ENCODE measurements around the gene ZNF385C.
A peak's percentile ranks its signal among the peaks of the same experiment; 100 is the strongest.

The ZNF385C gene

DNA sequence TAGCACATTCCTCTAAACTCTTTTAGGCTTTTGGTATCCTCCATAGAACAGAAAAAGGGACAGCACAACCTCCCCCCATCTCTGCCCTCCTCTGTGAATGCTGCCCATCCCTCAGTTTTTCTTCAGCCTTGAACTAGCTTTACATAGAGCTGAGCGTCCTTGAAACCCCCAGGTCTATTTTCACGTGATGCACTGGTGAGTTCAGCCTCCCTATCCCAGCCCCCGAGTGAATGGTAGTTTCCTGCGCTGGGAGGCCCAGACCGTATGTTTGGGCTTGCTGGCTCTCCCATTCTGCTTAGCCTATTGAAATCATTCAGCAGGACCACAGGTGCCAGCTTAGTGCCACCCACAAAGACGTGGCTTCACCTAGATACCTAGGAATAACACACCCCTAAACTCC lies 22.5 kb downstream of the ZNF385C start:
- DNase-seq, result no peak

DNA sequence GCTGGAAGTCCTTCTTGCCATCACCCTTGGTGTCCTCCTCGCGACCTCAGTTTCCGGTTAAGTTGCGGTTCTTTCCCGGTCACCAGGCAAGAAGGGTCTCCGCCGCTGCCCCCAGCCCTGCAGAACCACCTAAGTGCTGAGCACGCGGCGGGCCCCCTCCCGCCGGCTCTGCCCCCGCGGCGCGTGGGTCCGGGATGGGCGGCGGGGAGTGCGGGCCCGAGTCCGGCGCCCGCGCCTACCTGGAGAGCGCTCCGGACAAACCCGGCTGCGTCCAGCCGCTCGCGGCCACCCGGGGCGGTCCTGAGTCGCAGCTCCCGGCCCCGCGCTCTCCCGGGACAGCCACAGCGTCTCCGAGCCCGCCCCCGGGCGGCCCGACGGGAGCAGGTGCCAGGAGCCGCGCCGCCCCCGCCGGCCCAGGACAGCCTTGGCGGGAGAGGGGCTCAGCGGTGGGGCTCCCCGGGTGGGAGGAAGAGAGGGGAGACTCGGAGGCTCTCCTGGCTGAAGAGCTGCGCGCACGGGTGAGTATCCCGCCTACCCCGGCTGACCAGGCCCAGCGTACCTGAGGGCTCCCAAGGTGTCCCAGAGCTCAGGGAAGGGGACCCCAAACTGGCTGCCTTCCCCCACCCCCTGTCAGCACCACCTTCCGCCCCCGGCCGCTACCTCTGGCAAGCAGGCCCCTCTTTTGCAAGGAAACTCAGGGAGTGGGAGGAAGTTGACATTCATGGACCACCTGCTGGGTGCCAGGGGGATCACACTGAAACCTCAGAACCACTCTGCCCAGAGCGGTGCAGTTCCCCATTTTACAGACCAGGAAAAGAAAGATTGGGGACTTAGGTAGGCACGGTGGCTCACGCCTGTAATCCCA lies 25.7 kb downstream of the ZNF385C start:
- DNase-seq, result peak; percentile 8

DNA sequence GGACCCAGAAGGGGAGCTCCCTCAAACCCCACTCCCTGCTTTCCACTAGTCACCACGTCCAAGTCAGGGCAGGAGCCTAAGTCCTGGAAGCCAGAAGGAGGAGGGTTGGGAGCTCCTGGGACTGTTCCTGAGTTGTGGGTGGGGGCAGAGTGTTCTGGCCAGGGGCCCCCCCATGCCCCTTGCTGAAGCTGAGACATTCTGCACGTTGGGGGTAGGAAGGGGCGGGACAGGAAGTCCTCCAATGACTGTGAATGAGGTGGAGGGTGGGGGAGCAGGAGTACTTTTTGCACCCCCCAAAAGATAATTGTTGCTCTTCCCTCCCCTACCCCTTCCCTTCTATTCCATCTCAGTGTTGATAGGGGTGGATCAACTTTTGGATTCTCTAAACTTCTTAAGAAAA lies 26.5 kb downstream of the ZNF385C start:
- DNase-seq, result peak; percentile 34

DNA sequence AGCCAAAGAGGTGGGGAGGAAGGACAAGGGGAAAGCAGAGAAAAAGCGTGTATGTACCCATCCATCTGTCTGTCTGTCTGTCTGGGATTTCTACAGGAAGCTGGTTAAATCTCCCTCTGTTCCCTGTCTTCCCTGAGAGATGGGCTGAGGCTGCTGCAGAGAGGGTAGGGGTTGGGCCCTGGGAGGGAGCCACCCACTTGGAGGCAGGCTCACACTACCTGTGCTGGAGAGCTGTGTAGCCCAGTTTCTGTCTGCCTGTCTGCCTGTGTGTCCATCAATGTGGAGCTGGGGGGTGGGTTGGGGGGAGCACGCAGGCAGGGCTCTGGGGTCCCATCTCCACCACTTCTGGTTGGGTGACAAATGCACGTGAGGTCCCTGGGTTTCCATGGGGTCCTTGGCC lies 29.3 kb downstream of the ZNF385C start:
- no peak for DNase-seq

DNA sequence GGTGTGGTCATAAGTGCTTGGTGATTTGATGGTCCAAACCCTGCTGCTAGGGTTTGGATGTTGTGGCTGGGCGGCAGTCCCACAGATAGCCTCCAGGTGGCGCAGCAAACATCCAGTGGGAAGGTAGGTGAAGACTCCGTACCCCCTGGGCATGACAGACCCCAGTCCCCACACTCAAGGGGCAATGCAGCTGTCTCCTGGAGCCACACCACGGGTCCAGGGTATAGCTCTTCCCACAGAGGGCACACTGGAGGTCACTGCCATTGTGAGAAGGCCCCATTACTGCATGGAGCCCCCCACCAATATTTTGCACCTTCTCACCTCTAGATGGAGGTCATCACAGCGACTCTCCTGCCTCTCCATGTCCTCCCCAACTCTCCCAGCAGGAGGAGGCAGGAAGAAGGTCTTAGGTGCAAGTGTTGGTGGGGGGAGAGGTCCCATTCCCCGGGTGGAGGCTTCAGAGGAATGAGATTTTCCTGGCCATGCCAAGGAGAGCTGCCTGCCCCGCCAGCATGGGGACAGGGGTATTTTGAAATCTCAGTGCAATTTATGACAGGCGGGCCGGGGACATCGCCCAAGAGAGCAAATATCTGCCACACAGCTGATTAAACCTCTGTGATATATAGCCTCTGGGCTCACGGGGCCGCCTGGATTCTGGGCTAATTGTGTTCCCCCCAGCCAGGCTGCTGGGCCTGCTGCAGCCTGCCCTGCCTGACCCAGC lies 30.7 kb downstream of the ZNF385C start:
- peak; percentile 44 for DNase-seq

DNA sequence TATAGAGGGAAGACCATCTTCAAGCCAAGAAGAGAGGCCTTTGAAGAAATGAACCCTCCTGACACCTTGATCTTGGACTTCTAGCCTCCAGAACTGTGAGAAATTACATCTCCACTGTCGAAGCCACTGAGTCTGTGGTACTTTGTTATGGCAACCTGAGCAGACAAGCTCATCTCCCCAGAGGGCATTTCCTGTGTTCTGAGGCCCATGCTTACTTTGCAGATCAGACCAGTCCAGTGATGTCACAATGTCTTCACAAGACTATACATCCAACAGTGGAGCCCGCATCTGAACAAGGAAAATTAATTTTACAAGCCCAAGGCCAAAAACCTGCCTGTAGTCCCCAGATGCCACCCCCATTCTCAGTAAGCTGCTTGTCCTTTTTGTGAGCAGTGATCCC lies 33.1 kb downstream of the ZNF385C start:
- no peak for DNase-seq

DNA sequence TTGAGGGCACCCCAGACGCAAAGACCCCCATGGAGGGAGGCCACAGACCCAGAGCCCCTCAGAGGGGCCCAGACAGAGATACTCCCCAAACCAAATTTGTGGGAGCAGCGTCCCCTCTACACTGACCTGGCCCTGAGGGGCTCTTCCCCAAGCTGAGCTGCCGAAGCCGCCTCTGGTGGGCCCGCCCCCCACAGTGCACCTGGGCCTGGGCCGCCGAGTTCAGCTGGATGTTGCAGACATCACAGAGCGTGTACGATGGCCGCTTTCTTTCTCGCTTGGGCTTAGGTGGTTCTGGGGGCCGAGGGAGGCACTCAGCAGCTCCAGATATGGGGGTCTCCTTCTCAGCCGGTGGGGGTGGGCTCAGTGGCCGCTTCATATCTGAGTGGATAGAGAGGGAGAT lies 35.6 kb downstream of the ZNF385C start:
- no peak for DNase-seq

DNA sequence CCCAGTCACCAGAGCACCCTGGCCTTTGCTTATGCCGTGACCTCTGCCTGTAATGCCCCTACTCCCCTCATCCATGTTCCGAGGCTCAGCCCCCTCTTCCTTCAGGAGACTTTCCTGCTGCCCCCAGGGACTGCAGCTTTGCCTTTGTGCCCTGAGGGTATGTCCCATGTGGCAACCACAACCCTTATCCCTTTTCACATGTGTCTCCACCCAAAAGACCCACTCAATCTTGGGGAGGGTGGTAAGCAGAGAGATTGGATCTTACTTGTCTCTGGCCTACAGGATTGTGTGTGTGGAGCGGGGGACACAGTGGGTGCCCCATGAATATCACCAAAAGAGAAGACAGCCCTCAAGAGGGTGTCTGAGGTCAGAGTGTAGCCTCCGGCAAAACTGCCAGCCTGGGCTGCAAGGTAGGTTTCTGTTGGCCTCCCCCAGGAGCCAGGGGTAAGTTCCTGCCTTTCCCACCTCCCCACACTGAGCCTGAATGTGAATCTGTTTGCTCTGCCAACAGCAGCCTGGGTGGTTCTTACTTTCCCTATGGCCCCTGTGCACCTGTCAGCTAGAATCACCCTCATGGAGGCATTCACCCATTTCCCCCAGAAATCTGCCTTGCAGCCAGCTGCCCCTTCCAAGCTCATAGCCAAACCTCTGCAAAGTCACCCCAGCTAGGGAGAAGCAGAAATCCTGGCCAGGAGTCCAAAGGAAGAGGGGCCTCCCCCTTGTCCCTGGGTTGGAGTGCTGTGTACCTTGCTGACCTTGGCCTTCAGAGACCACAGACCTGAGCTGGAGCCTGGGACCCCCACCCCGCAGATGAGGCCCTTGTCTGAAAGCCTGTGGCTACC lies 36.4 kb downstream of the ZNF385C start:
- DNase-seq, result no peak

DNA sequence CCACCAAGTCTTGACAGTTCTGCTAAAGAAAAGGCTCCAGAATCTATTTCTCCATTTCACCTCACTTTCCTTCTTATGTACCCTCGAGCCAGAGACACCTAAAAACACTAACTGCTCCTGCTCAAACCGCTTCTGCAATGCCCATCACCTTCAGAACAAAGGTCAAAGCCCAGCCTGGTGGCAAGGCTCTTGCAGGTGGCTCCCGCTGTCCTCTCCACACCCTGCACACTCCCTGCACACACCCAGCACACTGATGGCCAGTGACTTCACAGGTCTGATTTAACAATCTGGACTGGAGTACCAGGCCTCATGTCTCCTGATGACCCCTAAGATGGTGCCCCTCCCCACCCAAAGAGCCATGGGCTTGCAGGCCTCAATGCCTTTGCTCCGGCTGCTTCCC lies 38.0 kb downstream of the ZNF385C start:
- no peak for DNase-seq

DNA sequence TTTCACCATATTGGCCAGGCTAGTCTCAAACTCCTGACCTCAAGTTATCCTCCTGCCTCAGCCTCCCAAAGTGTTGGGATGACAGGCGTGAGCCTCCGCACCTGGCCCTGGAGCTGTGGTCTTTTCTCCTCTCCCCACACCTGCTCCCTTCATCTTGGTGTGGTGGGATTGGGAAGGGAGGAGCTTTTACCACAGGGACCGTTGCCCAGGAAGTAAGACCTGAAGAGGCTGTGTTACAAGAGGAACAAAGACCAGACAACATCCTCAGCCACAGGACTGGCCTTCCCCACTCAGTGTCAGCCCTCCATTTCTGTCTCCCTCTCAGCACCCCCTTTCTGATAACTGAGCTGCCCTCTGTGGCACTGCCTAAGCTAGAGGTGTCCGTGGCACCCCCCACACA lies 38.5 kb downstream of the ZNF385C start:
- DNase-seq, result no peak

DNA sequence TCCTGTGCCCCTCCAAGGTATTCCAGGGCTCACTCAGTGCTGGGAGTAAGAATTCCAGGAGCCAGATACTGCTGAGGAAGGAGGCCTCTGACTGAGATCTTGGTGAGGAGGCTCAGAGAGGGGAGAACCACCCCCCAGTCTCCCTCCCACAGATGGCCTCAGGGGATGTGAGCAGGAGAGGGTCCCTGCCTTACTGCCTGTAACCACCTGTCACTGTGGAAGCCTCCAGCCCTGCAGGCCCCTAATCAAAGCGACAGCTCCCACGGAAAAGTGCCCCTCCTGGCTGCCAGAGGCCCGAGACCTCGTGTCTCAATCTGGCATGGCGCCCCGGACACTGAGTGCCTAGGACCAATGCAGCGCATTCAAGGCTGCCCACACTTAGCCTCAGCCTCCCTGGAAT lies 40.2 kb downstream of the ZNF385C start:
- DNase-seq, result no peak

DNA sequence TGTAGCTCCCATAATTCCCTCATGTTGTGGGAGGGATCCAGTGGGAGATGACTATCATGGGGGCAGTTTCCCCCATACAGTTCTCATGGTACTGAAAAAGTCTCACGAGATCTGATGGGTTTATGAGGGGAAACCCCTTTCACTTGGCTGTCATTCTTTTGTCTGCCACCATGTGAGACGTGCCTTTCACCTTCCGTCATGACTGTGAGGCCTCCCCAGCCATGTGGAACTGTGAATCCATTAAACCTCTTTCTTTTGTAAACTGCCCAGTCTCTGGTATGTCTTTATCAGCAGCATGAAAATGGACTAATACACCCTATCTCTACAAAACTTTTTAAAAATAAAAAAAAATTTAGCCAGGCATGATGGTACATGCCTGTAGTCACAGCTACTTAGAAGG lies 41.6 kb downstream of the ZNF385C start:
- DNase-seq, result no peak

DNA sequence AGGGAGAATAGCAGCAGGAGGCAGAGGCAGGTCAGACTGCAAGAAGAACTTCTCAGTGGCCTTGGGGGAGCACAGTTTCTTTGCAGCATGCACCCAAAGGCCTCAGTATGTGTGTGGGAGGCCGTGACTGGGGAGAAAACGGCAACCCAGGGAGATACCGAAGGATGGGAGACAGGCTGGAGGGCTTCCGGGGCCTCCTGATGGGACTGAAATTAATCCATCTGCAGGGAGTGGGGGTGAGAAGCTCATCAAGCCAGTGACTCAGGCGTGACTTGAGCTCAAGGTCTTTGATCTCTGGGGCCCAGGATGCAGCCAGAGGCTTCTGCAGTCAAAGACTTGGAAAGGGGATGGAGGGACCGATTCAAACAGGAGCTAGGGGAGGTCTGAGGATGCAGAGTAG lies 42.8 kb downstream of the ZNF385C start:
- no peak for DNase-seq

DNA sequence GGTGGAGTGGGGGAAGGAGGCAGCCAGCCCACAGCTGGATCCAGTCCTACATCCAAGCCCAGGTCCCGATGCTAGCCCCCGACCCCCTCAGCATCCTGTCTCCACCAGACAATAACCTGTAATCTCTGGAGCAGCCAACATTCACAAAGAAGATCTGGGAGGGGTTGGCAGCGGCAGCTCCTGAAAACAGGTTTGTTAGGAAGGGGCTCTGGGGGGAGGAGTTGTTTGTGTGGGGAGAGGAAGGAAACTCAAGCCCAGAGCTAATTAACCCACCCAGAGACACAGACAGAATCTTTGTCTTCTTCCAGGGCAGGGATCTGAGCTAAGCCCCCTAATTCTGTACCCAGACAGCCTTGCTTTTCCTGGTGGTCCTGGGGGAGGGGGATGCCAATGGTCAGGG lies 43.2 kb downstream of the ZNF385C start:
- DNase-seq, result no peak

DNA sequence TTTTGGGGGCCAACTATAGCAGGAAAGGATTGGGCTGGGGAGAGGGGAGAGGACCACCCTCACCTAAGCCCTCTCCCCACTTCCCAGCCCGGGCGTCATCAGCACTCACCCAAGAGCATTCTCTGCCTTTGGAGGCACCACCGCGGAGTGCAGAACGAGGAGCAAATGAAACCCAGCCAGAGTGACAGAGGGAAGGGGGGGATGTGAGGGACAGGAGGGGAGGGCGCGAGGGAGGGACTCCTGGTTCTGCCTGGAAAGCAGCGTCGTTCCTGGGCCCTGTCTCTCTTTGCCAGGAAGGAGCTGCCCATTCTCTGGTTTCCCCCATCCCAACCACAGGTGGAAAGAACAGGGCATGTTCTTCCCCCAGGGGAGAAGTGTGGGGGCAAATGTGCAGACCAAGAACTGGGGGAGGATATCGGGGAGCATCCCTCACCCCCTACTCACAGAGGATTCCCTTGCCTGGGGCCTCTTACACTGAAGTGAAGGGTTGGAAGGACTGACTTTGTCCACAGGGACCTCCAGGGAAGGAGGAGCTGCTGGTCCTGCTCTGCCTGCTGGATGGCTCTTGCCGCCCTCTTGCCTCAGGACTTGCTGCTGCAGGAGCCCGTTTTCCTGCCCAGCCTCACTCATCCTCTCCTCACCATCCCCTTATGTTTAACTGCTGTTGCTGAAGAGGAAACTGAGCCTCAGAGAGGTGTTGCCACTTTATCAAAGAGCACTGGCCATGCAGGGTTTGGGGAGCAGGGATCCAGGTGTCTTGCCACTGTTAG lies 44.4 kb downstream of the ZNF385C start:
- no peak for DNase-seq

DNA sequence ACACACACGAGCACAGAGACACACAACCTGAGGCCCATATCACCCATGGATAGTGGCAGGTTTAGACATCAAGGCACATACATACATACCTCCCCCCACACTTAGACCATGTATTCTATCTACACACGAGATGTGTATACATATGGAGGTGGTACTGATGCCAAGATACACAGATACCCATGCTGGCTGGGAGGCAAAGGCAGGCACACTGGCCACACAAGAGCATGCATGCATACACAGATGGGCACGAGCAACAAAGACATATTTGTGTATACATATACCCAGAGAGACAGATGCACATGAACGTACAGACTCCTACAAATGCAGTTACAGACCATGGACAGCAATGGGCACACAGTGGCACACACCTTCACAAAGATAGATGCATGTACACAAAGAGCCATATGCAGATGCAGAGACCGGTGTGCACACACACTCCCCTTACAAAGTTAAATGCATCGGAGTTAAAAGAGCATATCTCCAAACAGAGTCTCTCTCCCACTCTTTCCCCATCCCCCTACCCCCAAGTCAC lies 45.9 kb downstream of the ZNF385C start:
- no peak for DNase-seq

DNA sequence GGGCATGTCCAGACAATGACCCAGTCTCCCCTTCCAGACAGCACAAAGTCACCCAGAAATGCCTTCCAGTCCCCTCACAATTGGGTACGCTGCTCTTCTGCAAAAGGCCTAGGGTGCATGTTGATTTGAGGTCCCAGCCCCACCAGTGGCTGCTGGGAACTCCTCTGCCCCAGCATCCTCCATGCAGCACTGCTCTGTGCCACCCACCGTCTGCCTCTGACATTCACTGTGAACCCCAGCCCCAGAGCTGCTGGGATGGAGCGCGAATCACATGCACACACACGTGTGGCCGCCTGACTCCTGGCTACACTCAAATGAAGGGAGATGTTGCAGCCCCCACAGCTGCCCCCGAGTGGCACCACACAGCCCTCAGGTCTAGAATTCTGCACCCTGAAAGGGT lies 46.6 kb downstream of the ZNF385C start:
- no peak for DNase-seq

DNA sequence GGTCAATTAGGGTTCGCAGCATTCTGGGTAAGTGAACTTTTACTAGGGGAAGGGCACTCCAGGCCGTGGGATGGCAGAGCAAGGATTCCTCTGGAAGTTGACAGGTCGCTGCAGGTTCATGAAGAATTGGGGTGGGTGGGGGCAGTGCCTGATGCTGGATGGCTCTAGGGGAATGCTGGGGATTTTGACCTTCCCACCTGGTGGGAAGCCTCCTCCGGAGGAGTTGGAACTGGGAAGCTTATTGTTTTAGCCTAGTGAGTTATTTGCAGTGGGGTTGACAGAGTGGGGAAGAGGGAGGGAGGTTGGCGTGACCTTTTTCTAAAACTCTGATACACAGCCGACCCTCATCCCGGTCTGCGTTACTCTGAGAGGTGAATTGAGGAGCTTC lies 47.3 kb downstream of the ZNF385C start:
- DNase-seq, result no peak

DNA sequence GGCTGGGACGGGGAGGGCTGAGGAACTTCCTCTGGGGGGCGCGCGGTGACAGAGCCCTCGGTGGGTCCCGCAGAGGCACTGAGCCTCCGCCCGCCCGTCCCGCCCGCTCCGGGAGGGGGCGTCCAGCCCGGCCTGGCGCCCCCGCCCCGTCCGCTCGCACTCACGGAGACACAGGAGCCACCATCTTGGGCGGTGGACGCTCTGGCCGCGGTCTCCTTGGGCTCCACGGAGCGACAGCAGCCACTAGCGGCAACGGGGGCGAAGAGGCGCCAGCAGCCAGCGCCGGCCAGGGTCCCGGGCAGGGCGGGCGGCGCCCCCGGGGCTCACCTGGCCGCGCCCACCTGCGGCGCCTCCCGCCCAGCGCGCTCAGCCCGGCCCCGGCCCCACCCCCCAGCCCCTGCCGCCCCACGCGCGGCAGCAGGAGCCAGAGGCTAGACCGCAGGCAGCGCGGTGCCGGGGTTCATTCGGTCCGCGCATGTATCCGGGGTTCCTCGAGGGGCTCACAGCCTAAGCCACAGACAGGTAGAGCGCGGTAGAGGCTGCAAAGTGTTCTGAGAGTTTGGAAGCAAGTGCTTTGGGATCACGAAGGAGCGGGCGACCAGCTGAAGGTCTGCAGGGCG lies 47.8 kb downstream of the ZNF385C start, which contains the start of gene C17orf113:
C17orf113 (minus strand) TSS at position 209 of the 620 bp plus-strand sequence. CDS start 7,225 bp downstream, outside the sequence.
- DNase-seq, result no peak

DNA sequence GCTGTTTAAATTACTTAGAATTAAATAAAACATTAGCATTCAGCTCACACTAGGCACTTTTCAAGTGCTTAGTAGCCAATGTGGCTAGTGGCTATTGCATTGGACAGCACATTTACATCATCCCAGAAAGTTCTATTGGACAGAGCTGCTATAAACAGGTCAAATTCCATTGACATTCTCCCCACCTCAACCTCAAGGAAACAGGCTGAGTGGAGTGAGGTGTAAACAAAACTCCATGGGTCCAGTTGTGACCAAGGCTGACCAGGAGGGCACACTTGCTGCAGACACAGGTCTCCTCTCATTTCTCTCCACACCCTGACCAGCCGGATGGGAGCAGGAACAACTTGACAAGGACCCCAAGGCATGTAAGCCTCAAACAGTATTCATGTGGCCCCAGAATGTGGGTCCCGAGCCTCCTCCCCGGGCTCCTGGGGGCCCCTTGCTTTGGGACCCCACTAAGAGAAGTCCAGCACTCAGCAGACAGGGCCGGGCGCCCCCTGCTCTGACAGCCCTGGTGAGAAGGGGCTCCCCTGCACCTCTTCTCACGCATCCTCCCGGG lies 48.4 kb downstream of the ZNF385C start:
- DNase-seq, result no peak

DNA sequence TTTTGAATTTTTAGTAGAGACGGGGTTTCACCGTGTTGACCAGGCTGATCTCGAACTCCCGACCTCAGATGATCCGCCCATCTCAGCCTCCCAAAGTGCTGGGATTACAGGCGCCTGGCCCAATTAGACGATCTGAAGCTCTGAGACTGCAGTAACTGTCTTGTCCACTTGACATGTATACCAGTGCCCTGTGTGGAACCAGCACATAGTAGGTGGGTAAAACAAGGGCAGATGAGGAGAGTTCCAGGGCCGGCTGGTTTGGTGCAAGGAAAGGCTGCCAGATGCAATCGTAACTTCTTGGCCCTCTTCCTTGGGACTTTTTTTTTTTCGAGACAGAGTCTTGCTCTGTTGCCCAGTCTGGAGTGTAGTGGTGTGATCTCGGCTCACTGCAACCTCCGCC lies 50.9 kb downstream of the ZNF385C start:
- DNase-seq, result no peak

DNA sequence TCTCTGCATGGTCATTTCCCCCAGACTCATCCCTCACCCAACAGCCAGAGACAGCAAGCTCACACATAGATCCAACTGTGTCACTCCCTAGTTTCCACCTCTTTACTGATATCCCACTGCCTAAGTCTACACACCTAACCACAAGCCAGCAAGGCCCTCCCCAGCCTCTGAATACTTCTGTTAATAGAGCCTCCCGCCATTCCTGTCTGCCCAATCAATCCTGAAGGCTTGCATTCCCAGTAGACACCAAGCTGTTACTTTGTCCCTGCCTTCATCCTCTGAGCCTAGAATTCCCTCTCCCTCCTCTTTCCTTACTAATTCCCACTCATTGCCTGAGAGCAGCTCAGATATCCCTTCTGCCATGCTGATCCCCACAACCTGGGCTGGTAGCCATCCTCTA lies 52.6 kb downstream of the ZNF385C start:
- DNase-seq, result no peak

All from KG1 (cell line).